MM.1S (cell line): Measurements from ENCODE around the gene SLC24A4.

Experiments
- CTCF ChIP-seq: fragments of 300-600 bp; sonication (generic); IDR thresholded peaks from 2 replicates; pipeline ENCODE4 v1.5.1; 2016; ENCODE audit warnings: antibody characterized with exemption, low read length, mixed read lengths
- EZH2 ChIP-seq: fragments of 300-600 bp; sonication (generic); optimal IDR thresholded peaks from 2 replicates; pipeline ENCODE3; 2017; ENCODE audit warnings: low read depth, mild to moderate bottlenecking, antibody characterized with exemption, low read length, mixed read lengths
- EZH2phosphoT487 ChIP-seq: fragments of 300-600 bp; sonication (generic); IDR thresholded peaks from 2 replicates; pipeline ENCODE4 v1.6.1; 2018; ENCODE audit warnings: antibody characterized with exemption, low read length

GRCh38 chr14:92494512-92494911, 171.5 kb downstream of the SLC24A4 start:
- TF ChIP-seq CTCF (no peak), EZH2phosphoT487 (no peak), EZH2 (no peak)
